Ectodermal cell (in vitro differentiated cells): ENCODE results near the gene INVS.
"Not testable (repeated sequence)": the region's sequence is repeated elsewhere in the genome, so short reads cannot be mapped to it uniquely, and the experiment has no call there.

Experiments used
- H3K27ac ChIP-seq: 2 replicates; pipeline ENCODE4 v1.7.0; 2013; ENCODE audit warnings: mild to moderate bottlenecking, low read depth, low read length; ENCODE audit not compliant: insufficient read depth, poor library complexity, severe bottlenecking
- H3K27me3 ChIP-seq: 2 replicates; pipeline ENCODE4 v1.7.0; 2013; ENCODE audit warnings: mild to moderate bottlenecking, low read length; ENCODE audit not compliant: insufficient read depth, control insufficient read depth, poor library complexity, severe bottlenecking
- H3K36me3 ChIP-seq: one replicate; pipeline ENCODE4 v1.7.0; 2013; ENCODE audit warnings: low read length; ENCODE audit not compliant: control insufficient read depth, insufficient read depth
- H3K4me1 ChIP-seq: one replicate; pipeline ENCODE4 v1.7.0; 2013; ENCODE audit warnings: low read length; ENCODE audit not compliant: control insufficient read depth, insufficient read depth
- H3K4me3 ChIP-seq: 2 replicates; pipeline ENCODE4 v1.7.0; 2013; ENCODE audit warnings: low read depth, low read length, control low read depth; ENCODE audit not compliant: insufficient read depth
- H3K9me3 ChIP-seq: 2 replicates; pipeline ENCODE4 v1.7.0; 2013; ENCODE audit warnings: mild to moderate bottlenecking, low read length, moderate library complexity; ENCODE audit not compliant: control insufficient read depth
- WGBS, 2 experiments: methylation state at CpG; one replicate each; pipeline ENCODE4 v1.1.7; 2013; ENCODE audit warnings: missing lambda C conversion rate in 2 of 2; 5-methylcytosine and 5-hydroxymethylcytosine counted together

Gene INVS

DNA sequence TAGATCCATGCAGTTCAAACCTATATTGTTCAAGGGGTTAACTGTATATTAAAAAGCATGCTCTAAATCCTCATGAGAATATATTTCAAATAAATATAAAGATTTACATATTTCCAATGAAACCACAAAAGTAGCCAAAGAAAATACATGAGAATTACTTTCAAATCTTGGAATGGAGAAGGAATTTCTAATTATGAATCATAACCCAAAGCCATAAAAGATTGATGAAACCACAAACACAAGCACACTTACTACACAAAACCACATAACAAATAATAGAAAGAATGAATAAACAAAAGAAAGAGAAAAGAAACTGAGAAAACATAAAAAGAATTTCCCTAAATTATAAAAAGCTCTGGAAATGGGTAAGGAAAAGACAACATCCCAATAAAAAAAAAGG is 16.3 kb upstream of the INVS start:
- Histone ChIP-seq H3K27ac (no peak overlapping the region), H3K4me1 (no peaks in the 10 kb centered on the region), H3K27me3 (no peaks in the 10 kb centered on the region), H3K9me3 (no peaks in the 10 kb centered on the region), H3K36me3 (no peaks in the 10 kb centered on the region), H3K4me3 (no peak overlapping the region)

DNA sequence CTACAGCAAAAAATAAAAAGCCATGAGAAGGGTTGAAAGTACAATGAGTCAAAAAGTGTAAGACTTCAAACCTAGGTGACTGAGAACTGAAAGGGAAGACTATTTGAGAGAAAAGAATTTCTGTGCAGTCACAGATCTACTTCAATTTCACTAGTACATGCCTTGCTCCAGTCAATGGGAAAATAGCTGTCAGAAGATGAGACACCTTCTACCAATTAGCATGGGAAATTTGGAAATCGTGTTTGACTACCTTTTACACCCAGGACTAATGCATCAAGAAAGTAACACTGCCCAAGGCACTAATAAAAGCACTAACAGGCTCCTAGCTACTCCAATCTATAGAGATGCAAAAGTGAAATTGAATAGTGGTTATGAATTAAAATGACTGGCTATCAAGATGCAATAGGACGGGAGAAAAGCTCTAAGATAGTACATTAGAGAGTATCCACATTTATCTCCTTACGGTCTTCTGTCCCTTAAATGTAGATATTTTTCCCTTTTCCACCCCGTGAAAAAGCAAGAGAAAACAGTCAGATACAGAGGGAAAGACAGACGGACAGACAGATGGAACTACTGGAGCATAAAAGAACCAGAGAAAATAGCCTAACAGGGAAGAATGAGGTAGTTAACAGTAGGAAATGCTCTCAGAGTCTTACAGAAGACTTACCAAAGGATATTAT is 15.5 kb upstream of the INVS start:
- no peak overlapping the region for H3K4me3 ChIP-seq
- no peaks in the 10 kb centered on the region for H3K4me1 ChIP-seq
- H3K27ac ChIP-seq = no peak overlapping the region
- H3K9me3 ChIP-seq = no peaks in the 10 kb centered on the region
- 85 to 95% methylated on average over 5 of the region's 5 CpGs for WGBS, 2 experiments
- H3K36me3 ChIP-seq = no peaks in the 10 kb centered on the region
- H3K27me3 ChIP-seq = no peaks in the 10 kb centered on the region

DNA sequence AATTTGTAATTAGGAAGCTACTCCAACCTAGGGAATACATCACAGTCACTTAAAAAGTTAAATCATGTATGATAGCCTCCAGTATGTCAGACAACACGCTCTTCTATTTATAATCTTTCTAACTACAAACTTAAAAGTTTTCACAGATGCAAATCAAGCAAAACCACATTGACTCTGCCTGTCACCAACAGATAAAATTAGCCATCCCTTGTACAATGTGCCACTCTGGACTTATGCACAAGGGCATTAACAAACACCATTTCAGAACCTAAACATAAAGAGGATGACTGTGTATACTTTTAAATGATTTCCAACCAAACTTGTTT is 15.0 kb upstream of the INVS start:
- Histone ChIP-seq H3K27ac (no peak overlapping the region), H3K36me3 (no peaks in the 10 kb centered on the region), H3K4me1 (no peaks in the 10 kb centered on the region), H3K27me3 (no peaks in the 10 kb centered on the region), H3K9me3 (no peaks in the 10 kb centered on the region), H3K4me3 (no peak overlapping the region)
- WGBS, 2 experiments = 90 to 91% methylated on average over 1 of the region's 1 CpG

DNA sequence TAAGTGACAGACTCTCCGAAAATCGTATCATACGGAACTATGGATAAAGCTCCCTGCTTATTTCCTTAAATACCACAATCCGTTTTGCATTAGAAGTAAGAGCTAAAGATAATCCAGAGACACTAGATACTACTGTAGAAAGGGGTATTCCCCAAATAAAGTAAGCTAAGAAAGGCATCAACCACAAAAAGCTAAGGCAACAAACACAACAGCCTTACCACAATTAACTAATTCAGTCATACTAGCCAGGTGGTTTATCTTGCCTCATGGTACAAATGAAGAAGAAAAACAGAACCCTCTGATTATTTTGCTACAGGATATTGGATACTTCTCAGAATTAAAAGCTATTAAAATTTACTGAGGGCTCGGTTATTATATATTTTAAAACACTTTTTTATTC is 14.3 kb upstream of the INVS start:
- Histone ChIP-seq H3K27me3 (no peaks in the 10 kb centered on the region), H3K9me3 (no peaks in the 10 kb centered on the region), H3K4me1 (no peaks in the 10 kb centered on the region), H3K27ac (no peak overlapping the region), H3K4me3 (no peak overlapping the region), H3K36me3 (no peaks in the 10 kb centered on the region)
- 93 to 96% methylated on average over 4 of the region's 5 CpGs for WGBS, 2 experiments

DNA sequence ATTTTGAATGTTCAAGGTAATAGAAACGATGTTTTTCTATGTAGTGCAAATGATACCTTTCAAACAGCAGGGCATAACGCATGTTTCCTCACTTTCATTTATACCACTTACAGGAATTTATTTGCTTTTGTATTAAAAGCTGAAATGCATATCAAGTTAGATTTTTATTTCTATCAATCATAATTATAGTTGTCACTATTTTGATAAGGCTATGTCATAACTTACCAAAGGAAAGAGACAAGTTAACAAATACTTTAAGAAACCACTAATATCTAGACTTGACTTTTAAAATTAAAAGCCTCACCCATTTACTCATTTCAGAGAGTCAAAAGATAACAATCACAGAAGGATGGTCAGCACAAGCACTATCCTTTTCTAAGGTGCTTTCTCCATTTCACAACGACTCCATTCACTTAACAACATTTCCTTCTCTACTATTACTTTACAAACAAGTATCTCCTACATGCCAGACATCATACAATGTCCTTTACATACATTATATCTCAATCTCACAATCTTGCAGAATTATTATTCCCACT is 12.9 kb upstream of the INVS start:
- H3K36me3 ChIP-seq = no peaks in the 10 kb centered on the region
- H3K27me3 ChIP-seq = no peaks in the 10 kb centered on the region
- no peaks in the 10 kb centered on the region for H3K4me1 ChIP-seq
- H3K9me3 ChIP-seq = no peaks in the 10 kb centered on the region
- no peak overlapping the region for H3K4me3 ChIP-seq
- no peak overlapping the region for H3K27ac ChIP-seq
- WGBS, 2 experiments = 84 to 95% methylated on average over 1 to 2 of the region's 3 CpGs

DNA sequence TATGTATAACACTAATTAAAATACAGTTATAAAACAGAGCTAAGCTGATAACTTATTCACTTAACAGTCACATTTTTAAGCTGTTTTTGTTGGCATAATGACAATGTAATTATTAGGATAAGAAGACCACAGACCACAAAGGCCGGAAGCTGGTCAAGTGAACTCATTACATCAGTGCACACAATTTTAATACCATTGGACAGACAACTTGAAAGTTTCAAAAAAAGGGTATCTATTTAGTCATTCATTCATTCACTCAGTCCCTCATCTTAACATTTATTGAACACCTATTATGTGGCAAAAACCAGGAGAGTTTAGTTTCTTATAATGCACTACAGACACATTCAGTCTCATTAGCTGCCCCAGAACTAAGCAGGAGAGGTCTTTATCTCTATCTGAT is 11.8 kb upstream of the INVS start:
- WGBS, 2 experiments = 92 to 93% methylated on average over 1 of the region's 1 CpG
- H3K27me3 ChIP-seq = no peaks in the 10 kb centered on the region
- no peak overlapping the region for H3K4me3 ChIP-seq
- no peak overlapping the region for H3K27ac ChIP-seq
- no peaks in the 10 kb centered on the region for H3K9me3 ChIP-seq
- no peaks in the 10 kb centered on the region for H3K36me3 ChIP-seq
- no peaks in the 10 kb centered on the region for H3K4me1 ChIP-seq

DNA sequence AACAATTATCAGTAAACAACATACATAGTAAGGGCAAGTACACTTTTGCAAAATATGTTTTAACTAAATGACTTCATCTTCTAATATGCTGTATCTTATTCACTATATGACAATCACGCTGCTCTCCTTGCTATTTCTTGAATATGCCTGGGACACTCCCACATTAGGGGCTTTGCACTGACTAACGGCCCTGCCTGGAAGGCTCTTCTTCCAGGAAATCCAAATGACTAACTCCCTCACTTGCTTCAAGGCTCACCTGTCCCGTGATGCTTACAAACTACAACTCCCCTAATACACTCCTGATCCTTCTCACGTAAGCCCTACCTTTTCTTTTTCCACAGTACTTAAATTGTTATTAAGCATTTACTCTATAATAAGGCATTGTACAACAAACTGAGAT is 10.8 kb upstream of the INVS start:
- no peaks in the 10 kb centered on the region for H3K27me3 ChIP-seq
- no peak overlapping the region for H3K27ac ChIP-seq
- WGBS, 2 experiments = 71 to 82% methylated on average over 4 of the region's 4 CpGs
- H3K36me3 ChIP-seq = no peaks in the 10 kb centered on the region
- H3K4me3 ChIP-seq = no peak overlapping the region
- no peaks in the 10 kb centered on the region for H3K4me1 ChIP-seq
- no peaks in the 10 kb centered on the region for H3K9me3 ChIP-seq

DNA sequence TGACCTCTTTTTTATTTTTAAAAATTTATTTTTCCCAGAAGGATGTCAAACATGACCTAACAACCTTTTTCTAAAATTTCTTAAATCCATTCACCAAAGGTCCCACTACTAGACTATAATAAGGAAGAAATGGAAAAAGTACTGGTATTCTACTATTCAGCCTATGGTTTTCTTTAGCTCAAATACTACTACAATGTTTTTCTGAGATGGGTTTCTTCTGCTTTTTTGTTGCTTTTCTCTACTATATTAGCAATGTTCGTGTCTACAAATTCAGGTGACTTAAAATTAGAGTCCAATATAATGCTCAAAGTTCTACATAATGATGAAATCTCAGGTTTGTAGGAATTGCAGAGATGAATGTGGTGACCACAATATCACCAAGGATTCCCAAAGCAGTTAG is 8.2 kb upstream of the INVS start:
- H3K27ac ChIP-seq = no peak overlapping the region
- H3K9me3 ChIP-seq = no peaks in the 10 kb centered on the region
- no peaks in the 10 kb centered on the region for H3K4me1 ChIP-seq
- H3K27me3 ChIP-seq = no peaks in the 10 kb centered on the region
- 100% methylated on average over 1 of the region's 1 CpG; no CpG with 5 or more reads in 1 of the 2 experiments for WGBS, 2 experiments
- H3K36me3 ChIP-seq = no peaks in the 10 kb centered on the region
- H3K4me3 ChIP-seq = no peak overlapping the region

DNA sequence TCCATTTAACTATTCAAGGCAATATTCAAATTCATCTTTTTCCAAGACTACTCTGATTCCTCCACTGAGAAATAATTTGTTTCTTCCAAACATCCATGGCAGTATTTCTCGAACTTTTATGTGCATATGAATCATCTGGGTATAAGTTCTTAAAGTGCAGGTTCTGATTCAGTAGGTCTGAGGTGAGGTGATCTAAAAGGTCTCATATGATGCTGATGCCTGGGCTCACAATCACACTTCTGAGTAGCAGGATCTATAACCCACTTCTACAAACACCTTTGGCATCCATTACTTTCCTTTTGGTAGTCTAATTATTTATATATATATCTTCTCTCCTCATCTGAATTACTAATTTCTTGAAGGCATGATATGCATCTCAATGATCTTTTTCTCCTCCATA is 7.4 kb upstream of the INVS start:
- no peaks in the 10 kb centered on the region for H3K4me1 ChIP-seq
- H3K27ac ChIP-seq = no peak overlapping the region
- no peaks in the 10 kb centered on the region for H3K27me3 ChIP-seq
- 91 to 94% methylated on average over 1 of the region's 1 CpG for WGBS, 2 experiments
- no peak overlapping the region for H3K4me3 ChIP-seq
- no peaks in the 10 kb centered on the region for H3K9me3 ChIP-seq
- no peaks in the 10 kb centered on the region for H3K36me3 ChIP-seq

DNA sequence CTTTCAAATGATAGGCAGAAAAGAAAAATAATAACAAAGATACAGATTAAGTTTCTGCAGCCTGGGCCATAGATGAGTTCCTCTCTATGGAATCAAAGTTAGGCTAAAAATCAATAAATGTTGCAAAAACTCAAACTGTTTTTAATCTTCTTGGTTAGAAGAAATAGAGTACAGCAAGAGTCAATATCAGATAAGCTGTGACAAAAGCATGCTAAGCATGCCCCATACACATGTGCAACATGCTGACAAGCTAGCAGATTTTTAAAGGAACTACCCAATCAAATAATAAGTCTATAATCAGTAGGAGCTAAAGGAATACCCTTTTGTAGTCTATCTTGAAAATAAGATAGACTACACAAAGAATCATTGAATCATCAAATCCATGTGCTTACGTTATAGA is 7.0 kb upstream of the INVS start:
- no peak overlapping the region for H3K27ac ChIP-seq

DNA sequence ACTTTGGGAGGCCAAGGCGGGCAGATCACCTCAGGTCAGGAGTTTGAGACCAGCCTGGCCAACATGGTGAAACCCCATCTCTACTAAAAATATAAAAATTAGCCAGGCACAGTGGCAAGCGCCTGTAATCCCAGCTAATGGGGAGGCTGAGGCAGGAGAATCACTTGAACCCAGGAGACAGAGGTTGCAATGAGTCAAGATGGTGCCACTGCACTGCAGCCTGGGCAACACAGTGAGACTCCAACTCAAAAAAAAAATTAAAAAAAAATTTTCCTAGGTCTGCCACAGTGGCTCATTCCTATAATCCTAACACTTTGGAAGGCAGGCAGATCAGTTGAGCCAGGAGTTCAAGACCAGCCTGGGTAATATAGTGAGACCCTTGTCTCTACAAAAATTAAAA is 4.6 kb upstream of the INVS start:
- H3K36me3 ChIP-seq, H3K4me1 ChIP-seq, H3K27me3 ChIP-seq, H3K27ac ChIP-seq, H3K9me3 ChIP-seq, H3K4me3 ChIP-seq: not testable (repeated sequence)
- WGBS, 2 experiments = 85 to 92% methylated on average over 2 of the region's 2 CpGs

More for the DNA sequence above, 7.0 kb upstream of the INVS start:
- WGBS, 2 experiments = 100% methylated on average over 1 of the region's 1 CpG; no CpG with 5 or more reads in 1 of the 2 experiments
- no peaks in the 10 kb centered on the region for H3K36me3 ChIP-seq
- H3K9me3 ChIP-seq = no peaks in the 10 kb centered on the region
- no peak overlapping the region for H3K4me3 ChIP-seq
- H3K27me3 ChIP-seq = no peaks in the 10 kb centered on the region
- no peaks in the 10 kb centered on the region for H3K4me1 ChIP-seq
